Stomach (tissue), 9 donors: ENCODE measurements around the gene TRNP1. TPM values are rescaled to one million over a fixed set of nuclear protein-coding genes. Genes with fewer than 3 reads are reported as not detected.

Experiments
- DNase-seq, 2 donors: peaks; one replicate each; pipeline versions ENCODE4 v3.0.0 to v3.0.0-alpha.2; 2013 to 2019
- H3K27ac ChIP-seq, 5 donors: fragments of 200-600 bp in 4 of 5; sonication (generic) in 4 of 5; one replicate each; pipeline ENCODE4 v1.5.1; 2013 to 2019; ENCODE audit warnings: mild to moderate bottlenecking in 1 of 5, moderate library complexity in 1 of 5
- H3K27me3 ChIP-seq, 3 donors: fragments of 200-600 bp; sonication (generic); one replicate each; pipeline ENCODE4 v1.5.1; 2017 to 2019; ENCODE audit warnings: mixed run types in 1 of 3
- H3K36me3 ChIP-seq, 4 donors: fragments of 200-600 bp; sonication (generic); 1 replicate in 3 of 4; 2 replicates in 1 of 4; pipeline ENCODE4 v1.5.1; 2016 to 2019
- H3K4me1 ChIP-seq, 4 donors: fragments of 200-600 bp; sonication (generic); one replicate each; pipeline ENCODE4 v1.5.1; 2016 to 2019
- H3K4me3 ChIP-seq, 4 donors: fragments of 200-600 bp; sonication (generic) in 3 of 4; one replicate each; pipeline ENCODE4 v1.5.1; 2016 to 2019; ENCODE audit warnings: mild to moderate bottlenecking in 1 of 4
- H3K9me3 ChIP-seq, 4 donors: fragments of 200-600 bp; sonication (generic); one replicate each; pipeline ENCODE4 v1.5.1; 2016 to 2019
- CTCF ChIP-seq, 7 experiments: fragments of 450-650 bp in 4 of 7; fragments of 200-600 bp in 3 of 7; sonication (generic) in 3 of 7; IDR thresholded peaks; one replicate each; pipeline ENCODE4 v1.5.1; 2016 to 2019; ENCODE audit warnings: antibody characterized with exemption in 7 of 7, control low read depth in 2 of 7, mild to moderate bottlenecking in 1 of 7
- EP300 ChIP-seq: sonication (generic); formaldehyde crosslinking; IDR thresholded peaks from one replicate; pipeline ENCODE4 v1.6.1; 2017; ENCODE audit warnings: antibody characterized with exemption
- POLR2A ChIP-seq, 4 donors: fragments of 450-650 bp; IDR thresholded peaks; one replicate each; pipeline ENCODE4 v1.6.1; 2016; ENCODE audit warnings: antibody characterized with exemption in 4 of 4, control low read depth in 2 of 4, mild to moderate bottlenecking in 1 of 4, moderate library complexity in 1 of 4
- POLR2AphosphoS5 ChIP-seq, 3 donors: sonication (generic); formaldehyde crosslinking; IDR thresholded peaks; one replicate each; pipeline ENCODE4 v1.6.1; 2016; ENCODE audit warnings: antibody characterized with exemption in 3 of 3
- WGBS, 5 donors: extraction: QIAGEN DNeasy Blood & Tissue Kit in 3 of 5; methylation state at CpG; one replicate each; pipeline versions ENCODE4 v1.1.5 to v1.1.7; 2013 to 2018; 5-methylcytosine and 5-hydroxymethylcytosine counted together
- intact Hi-C: fragments of 100-400 bp; cut with DNase I; formaldehyde crosslinking; loops from one replicate; pipeline ENCODE4 v1.15.1; 2023; ENCODE audit warnings: low total_unique reads
- polyA plus RNA-seq, 3 donors: library from polyadenylated mRNA; stranded (reverse); fragments of 200-250 nt; gene quantifications; one replicate each; pipeline ENCODE4 v1.2.3, GENCODE V29; 2013
- total RNA-seq, 5 donors: library from RNA; depleted of rRNA; stranded (reverse); fragments of >200 nt; gene quantifications; one replicate each; pipeline versions ENCODE4 v1.1.0 to v1.2.3, GENCODE V29; 2014 to 2016
- donor health status: healthy with polysubstance abuse.
- donor health status: Bipolar disorder and iron deficiency.
- donor health status: healthy.

Gene TRNP1
- total and polyA plus RNA-seq, 8 donors: 1.7 to 216 (median 107) TPM

DNA sequence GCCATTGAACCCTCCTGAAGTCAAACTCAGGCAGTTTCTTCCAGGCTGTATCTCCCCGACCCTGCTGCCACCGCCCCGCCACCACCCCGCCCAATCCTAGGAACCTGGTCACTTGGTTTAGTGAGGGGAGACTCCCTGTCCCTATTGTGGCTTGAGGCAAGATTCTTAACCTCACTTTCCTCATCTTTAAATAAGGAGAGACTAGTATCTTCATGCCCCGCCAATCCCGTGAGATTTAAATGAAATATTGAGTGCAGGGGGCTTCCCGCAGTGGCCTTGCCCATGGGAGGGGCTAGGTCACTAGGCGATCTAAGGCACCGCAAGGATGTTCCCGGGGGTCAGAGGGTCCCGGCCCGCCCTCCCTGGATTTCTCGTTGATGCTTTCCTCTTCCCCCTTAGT lies 34.2 kb upstream of the TRNP1 start:
- 10 to 20% (median 17%) methylated on average over 9 to 13 of the region's 13 CpGs for WGBS, 5 donors
- Histone ChIP-seq H3K9me3 (peaks cover 0 to 5% (median 2%) of the 10 kb centered on the region in 4 donors), H3K4me1 (peaks cover 16 to 33% (median 26%) of the 10 kb centered on the region in 4 donors), H3K36me3 (no peaks in the 10 kb centered on the region), H3K27me3 (peaks cover 3 to 55% (median 25%) of the 10 kb centered on the region in 3 donors), H3K4me3 (peak overlapping the region; percentile 57 to 84 (median 68)), H3K27ac (peak overlapping the region in 4 of 5 donors; percentile 83 to 88 (median 86))
- intact Hi-C loops: no loop called here
- TF ChIP-seq EP300 (no peak), CTCF (IDR thresholded peaks at IDR 0.05) (no peak), POLR2A (IDR thresholded peaks at IDR 0.05) (no peak), POLR2AphosphoS5 (IDR thresholded peaks at IDR 0.05) (no peak)
- no peak for DNase-seq

GRCh38 chr1:26959722-26960624 lies 33.5 kb upstream of the TRNP1 start, which contains the start of gene KDF1:
KDF1 (minus strand) TSS chr1:26960468; CDS start chr1:26952380, 8,088 bp downstream.
- H3K4me3 ChIP-seq: peak within 1 kb of the TSS; percentile 57 to 84 (median 68)
- peak; percentile 92 to 95 for DNase-seq
- peaks cover 0 to 5% (median 2%) of the 10 kb centered on the region in 4 donors for H3K9me3 ChIP-seq
- H3K27me3 ChIP-seq: peaks cover 3 to 55% (median 25%) of the 10 kb centered on the region in 3 donors
- no peak for TF ChIP-seq EP300
- peak in 1 of 4 donors; percentile 12 for TF ChIP-seq POLR2A (IDR thresholded peaks at IDR 0.05)
- TF ChIP-seq CTCF (IDR thresholded peaks at IDR 0.05): peak in 1 of 7 experiments; percentile 38
- TF ChIP-seq POLR2AphosphoS5 (IDR thresholded peaks at IDR 0.05): peak in 2 of 3 donors; percentile 72 to 81
- H3K4me1 ChIP-seq: peaks cover 16 to 33% (median 26%) of the 10 kb centered on the region in 4 donors
- no peaks in the 10 kb centered on the region for H3K36me3 ChIP-seq
- intact Hi-C loops: no loop called here
- 0 to 2% (median 1%) methylated on average over 30 to 86 of the region's 86 CpGs for WGBS, 5 donors
- H3K27ac ChIP-seq: peak within 1 kb of the TSS; percentile 73 to 88 (median 84)

DNA sequence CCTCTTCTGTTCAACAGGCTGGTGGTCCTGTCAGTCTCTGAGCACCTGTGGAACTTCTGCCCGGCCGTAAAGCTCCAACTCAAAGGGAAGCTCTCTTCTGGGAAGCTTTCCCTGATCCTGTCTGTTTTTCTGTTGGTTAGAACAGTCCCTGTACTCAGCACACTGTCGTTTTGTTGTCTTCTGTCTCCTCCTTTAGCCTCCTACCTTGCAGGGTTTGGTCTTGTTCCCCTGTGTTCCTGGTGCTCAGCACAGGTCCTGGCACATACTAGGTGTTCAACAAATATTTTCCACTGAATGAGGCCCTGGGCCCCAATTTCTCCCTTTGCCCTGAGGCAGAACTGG lies 32.9 kb upstream of the TRNP1 start:
- TF ChIP-seq POLR2AphosphoS5 (IDR thresholded peaks at IDR 0.05) (no peak), EP300 (no peak), CTCF (IDR thresholded peaks at IDR 0.05) (no peak), POLR2A (IDR thresholded peaks at IDR 0.05) (no peak)
- 5 to 29% (median 12%) methylated on average over 3 of the region's 3 CpGs for WGBS, 5 donors
- peak overlapping the region; percentile 57 to 84 (median 68) for H3K4me3 ChIP-seq
- intact Hi-C loops: no loop called here
- H3K27me3 ChIP-seq: peaks cover 3 to 55% (median 25%) of the 10 kb centered on the region in 3 donors
- H3K27ac ChIP-seq: peak overlapping the region; percentile 73 to 88 (median 84)
- H3K4me1 ChIP-seq: peaks cover 16 to 33% (median 26%) of the 10 kb centered on the region in 4 donors
- no peaks in the 10 kb centered on the region for H3K36me3 ChIP-seq
- no peak for DNase-seq
- H3K9me3 ChIP-seq: peaks cover 0 to 5% (median 2%) of the 10 kb centered on the region in 4 donors

GRCh38 chr1:26961826-26962225 lies 31.7 kb upstream of the TRNP1 start:
- no peaks in the 10 kb centered on the region for H3K36me3 ChIP-seq
- H3K4me1 ChIP-seq: peaks cover 16 to 33% (median 26%) of the 10 kb centered on the region in 4 donors
- intact Hi-C loops: no loop called here
- 63 to 77% (median 65%) methylated on average over 3 of the region's 3 CpGs for WGBS, 5 donors
- H3K27me3 ChIP-seq: peaks cover 3 to 62% (median 25%) of the 10 kb centered on the region in 3 donors
- H3K4me3 ChIP-seq: no peak overlapping the region
- no peaks in the 10 kb centered on the region for H3K9me3 ChIP-seq
- no peak for TF ChIP-seq EP300
- peak in 1 of 3 donors; percentile 26 for TF ChIP-seq POLR2AphosphoS5 (IDR thresholded peaks at IDR 0.05)
- no peak for DNase-seq
- H3K27ac ChIP-seq: no peak overlapping the region
